ENCODE measurements around the gene PXDN.
A peak's percentile ranks its signal among the peaks of the same experiment; 100 is the strongest.
"Not testable (repeated sequence)": the region's sequence is repeated elsewhere in the genome, so short reads cannot be mapped to it uniquely, and the experiment has no call there.

Gene PXDN

GRCh38 chr2:1773883-1774282, 29.6 kb upstream of the PXDN start:
- DNase-seq: no peak

DNA sequence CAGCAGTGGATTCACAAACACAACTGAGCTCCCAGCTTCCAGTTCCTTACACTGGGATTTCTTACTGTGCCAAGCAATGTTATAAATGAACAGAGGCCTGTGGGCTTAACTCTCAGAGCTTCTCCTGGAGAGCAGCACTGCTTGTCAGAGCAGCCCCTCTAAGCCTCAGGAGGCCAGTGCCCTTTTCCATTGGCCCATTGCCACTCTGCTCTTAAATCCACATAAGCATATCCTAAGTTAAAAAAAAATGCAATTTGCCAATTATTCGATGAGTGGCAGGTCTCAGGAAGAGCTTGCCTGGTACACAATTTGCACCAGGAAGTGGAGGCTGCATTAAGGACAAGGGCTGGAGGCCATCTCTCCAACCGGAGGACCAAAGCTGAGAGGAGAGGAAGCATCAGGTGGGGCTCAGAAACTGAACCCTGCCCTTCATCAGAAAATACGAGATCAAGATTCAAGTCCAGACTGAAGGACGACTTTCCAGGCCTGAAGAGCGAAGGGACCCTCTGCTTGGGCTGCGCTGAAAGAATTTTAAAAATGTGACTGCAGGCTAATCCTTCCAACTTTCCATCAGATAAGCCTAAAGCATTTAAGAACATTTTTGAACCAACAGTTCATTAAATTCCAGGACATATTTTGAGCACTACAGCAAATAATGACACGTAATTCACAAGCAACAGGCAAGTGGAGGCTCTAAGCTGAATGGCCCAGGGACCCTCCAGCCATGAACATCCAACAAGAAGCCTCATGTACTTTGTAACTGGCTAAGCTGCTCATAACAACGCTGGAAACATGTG, 28.4 kb upstream of the PXDN start:
- DNase-seq: no peak

DNA sequence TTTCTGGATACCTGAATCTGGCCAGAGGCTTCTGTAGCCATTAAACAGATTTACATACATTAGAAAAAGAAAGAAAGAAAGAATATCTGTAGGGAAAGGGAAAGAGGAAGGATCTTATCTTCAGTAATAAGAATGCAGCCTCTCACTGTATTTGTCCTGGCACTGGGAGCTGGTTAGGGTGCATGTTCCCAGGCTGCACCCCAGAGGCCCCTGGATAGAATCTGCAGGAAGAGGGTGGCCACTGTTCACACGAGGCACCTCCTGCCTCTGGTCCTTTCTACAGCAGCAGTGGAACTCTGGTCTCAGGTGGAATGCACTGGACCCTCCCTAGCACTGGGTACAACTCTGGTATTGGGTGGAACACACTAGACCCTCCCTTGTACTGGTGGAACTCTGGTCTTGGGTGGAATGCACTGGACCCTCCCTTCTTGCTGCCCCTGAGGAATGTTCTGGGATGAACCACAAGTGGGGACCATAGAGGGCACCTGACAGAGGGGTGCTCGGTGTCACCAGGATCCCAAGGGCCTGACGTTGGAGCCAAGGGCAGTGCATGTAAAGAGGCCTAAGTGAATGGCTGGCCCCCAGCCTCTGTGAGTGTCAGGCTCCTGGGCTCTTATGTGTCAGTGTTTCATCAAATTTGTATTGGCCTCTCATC, 27.4 kb upstream of the PXDN start:
- no peak for DNase-seq

DNA sequence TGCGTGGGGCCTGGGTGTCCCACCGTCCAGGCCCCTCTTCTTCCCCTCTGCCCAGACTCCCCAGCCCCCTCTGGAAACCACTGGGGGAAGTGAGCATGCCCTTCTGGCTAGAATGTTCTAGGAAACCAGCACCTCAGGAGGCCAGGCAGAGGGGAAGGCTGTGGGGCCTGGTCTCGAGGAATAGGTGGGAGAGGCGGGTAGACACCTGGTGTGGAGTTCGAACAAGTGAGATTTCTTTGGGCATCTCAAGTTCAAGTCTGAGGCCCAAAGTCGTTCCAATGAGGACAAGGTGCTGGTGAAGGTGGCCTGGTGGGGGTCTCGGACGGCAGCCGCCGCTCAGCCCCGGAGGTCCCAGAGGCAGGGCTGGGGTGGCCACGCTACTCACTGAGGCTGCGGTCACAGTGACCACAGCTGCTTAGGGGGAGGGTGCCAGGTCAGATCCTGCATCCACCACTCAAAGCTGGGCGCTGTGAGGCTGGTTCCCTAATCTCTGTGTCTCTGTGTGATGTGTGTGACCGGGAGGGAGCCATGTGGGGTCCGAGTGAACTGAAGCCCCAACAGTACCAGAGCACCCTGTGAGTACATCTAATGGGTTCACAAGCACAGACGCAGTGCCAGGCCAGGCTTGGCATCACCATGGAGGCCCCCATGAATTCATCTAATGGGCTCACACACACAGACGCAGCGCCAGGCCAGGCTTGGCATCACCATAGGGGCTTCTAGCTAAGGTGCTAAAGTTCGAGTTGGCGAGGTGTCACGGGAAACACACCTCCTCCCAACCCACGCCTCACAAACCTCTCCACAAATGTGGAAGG, 26.5 kb upstream of the PXDN start:
- no peak for DNase-seq

DNA sequence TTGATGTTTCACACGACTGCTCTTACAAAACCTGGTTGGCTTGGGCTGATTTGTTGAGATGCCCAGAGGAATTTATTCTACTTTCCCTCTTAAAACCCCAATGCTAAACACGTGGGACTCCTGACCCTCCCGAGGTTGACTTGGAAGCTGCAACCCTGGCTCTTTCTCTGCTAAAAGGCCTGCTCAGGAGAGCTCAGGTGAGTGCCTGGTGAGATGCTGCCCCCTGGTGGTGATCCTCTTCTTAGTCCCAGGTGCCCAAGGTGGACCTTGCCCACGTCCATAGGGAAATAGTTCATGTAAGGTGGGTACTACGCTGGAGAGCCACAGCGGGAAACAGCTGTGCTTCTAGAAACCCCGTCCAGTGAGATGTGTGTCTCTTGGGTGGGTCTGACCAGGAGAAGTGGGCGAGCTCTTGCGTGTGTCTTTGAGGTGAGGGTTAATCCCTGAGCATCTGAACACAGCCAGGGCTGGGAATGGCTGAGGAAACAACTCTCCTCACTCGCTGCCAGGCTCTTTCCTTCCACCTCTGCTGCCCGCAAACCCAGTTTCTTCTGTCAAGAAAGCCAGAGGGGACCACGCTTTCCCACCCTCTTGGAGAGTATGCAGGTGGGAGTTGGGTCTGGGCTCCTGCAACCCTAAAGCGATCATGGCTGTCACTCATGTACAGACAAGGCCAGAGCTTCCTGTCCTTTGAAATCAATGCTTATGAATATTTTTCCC, 25.5 kb upstream of the PXDN start:
- peak; percentile 26 for DNase-seq

- no peak for DNase-seq
Observed at GRCh38 chr2:1767939-1768691, 23.8 kb upstream of the PXDN start.

DNA sequence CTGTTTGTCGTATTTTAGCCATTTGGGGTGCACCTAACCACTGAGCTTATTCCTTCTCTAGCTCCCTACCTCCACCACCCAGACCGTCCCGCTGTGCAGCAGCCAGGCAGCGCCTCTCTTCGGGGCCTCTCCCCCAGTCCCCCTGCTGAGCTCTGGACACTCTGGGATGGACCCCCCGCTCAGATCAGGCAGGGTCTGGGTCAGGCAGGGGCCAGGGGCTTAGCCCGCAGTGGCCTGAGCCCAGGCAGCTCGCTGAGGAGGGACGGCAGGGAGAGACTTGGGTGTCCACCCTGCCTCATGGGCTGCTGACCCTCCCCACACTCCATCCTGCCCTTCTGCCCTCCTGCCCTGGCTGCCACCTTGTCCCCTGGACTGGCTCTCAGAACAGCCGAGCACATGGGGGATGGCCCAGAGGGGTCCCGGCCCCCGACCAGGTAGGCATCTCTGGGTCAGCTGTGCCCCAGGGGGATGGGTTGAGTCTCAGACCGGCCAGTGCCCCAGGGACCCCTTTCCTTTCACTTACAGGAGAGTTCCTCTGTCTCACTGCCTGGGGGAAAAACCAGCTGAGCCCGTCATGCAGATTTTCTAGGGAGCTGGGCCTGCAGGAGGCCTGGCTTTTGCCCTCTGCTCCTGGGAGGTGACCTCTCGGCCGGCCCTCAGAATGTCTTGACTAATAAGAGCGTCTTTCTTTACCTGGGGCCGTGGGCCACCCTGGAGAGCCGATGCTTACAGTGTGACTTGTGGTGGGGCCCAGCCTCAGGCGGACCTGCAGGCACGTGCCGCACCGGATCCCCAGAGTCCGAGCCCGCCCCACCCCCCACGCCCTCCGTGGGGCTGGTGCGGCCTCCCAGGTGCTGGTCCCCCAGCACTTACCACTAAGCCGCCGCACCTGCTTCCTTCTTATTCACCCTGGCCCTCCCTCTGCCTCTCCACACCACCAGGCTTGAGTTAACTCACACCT, 22.8 kb upstream of the PXDN start:
- no peak for DNase-seq

DNA sequence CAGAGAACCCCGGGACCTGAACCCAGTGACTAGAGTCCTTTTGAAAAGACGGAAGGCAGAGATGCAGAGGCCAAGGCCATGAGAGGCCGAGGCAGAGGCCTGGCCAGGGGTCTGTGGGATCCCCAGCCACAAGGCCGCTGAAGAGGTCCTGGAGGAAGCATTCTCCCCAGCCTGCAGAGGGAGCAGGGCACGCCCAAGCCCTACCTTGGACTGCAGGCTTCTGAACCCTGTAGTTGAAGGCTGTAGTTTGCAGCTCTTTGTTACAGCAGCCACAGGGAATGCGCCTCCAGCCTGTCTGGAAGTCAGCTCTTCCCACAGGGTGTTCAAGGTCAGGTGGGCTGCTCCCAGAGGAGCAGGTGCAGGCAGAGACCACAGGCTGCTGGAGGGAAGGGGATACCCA, 22.1 kb upstream of the PXDN start:
- DNase-seq: no peak

DNA sequence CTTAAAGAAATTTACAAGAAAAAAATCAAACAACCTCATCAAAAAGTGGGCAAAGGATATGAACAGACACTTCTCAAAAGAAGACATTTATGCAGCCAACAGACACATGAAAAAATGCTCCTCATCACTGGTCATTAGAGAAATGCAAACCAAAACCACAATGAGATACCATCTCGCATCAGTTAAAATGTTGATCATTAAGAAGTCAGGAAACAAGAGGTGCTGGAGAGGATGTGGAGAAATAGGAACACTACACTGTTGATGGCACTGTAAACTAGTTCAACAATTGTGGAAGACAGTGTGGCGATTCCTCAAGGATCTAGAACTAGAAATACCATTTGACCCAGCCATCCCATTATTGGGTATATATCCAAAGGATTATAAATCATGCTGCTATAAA, 20.9 kb upstream of the PXDN start:
- DNase-seq: not testable (repeated sequence)

DNA sequence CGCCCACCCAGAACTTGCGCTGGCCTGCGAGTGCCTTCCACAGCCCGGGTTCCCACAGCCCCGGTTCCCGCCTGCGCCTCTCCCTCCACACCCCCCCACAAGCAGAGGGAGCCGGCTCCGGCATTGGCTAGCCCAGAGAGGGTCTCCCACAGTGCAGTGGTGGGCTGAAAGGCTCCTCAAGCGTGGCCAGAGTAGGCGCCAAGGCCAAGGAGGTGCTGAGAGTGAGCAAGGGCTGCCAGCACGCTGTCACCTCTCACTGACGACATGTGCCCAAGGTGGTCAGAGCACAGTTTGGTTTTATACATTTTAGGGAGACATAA, 15.3 kb upstream of the PXDN start:
- DNase-seq: no peak

GRCh38 chr2:1758774-1759610, 14.7 kb upstream of the PXDN start:
- no peak for DNase-seq

DNA sequence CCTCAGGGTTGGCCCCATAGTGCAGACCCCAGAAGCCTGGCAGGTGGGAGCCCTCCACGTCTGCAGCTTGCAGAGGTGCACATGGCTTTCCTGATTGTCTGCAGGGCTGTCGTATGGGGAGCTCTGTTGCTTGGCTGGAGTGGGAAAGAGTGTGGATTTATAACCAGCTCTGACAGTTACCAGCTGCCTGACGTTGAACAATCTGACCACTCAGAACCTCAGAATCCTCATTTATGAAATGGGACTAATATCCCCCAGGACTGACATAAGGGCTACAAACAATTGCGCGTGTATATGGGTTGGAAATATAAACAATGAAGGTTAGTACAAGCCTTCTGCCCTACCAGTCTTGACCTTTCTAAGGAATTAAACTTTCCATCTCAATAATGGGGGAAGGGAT, 13.9 kb upstream of the PXDN start:
- DNase-seq: no peak

DNA sequence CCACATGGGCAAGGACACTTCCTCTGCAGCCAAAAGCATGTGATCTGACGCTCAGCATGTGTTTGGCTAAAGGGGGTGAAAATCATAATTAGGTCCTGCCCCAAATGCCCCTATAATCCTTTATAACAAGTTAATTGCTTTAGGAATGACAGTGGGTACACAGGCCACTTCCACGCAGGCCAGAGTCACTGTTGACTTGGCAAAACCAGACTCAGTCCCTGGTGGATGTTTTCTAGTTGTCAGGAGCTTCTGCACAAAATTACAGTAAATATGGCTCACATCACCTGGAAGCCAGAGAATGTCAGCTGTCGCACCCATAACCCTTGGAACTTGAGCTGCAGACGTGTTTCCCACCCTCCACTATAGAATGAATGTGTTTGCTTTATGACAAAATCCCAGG, 13.3 kb upstream of the PXDN start:
- DNase-seq: no peak

DNA sequence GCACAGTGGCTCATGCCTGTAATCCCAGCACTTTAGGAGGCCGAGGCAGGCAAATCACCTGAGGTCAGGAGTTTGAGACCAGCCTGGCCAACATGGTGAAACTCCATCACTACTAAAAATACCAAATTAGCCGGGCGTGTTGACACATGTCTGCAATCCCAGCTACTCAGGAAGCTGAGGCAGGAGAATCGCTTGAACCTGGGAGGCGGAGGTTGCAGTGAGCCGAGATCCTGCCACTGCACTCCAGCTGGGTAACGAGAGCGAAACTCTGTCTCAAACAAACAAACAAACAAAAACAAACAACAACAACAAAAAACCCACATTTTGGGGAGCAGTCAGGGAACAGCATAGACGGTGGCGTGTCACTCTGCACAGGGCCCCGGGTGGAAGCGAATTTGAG, 12.8 kb upstream of the PXDN start:
- DNase-seq: not testable (repeated sequence)

- DNase-seq: no peak
Observed at GRCh38 chr2:1756456-1756855, 12.1 kb upstream of the PXDN start.

- no peak for DNase-seq
Observed at GRCh38 chr2:1755436-1756191, 11.3 kb upstream of the PXDN start.

DNA sequence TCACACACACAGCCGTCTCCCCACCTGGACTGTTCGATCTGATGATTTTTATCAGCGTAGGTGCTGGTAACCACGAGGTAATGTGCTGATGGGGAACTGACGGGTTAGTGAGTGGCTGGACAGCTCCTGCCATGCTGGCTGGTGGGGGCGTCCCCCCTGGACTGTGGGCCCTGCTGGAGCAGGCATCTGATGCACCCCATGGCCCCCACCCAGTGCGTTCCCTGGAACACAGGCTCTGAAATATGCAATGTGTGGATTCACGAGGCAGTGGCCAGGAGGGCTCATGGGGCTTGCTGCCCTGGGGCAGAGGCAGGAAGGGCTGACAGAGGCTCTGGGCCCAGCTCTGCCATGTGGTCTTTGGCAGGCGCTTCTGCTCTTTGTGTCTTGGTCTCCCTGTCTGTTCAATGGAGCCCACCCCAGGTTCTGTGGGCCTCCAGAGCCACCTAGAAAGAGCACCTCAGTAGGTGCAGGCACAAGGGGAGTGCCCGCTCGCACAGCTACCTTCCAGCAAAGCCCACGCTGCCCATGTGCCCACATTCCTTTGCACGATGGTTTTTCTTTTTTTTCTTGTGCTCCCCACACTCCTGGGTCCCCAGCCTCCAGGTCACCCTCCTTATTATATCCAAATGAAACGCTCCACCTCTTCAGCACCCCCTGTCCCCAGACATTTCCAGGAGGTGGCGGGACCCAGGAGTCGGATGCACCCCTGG, 10.3 kb upstream of the PXDN start:
- DNase-seq: no peak

GRCh38 chr2:1754046-1754445, 9.7 kb upstream of the PXDN start:
- no peak for DNase-seq

- no peak for DNase-seq
Observed at GRCh38 chr2:1752751-1753150, 8.4 kb upstream of the PXDN start.
